Vagina (tissue), 2 donors: ENCODE results near the gene RNF224. TPM values are rescaled to one million over a fixed set of nuclear protein-coding genes. Genes with fewer than 3 reads are reported as not detected.

Experiments used
- DNase-seq, 2 donors: peaks; one replicate each; pipeline ENCODE4 v3.0.0-alpha.2; 2017; ENCODE audit errors: extremely low spot score in 2 of 2
- H3K27ac ChIP-seq: fragments of 200-600 bp; sonication (generic); one replicate; pipeline ENCODE4 v1.5.1; 2019
- H3K27me3 ChIP-seq: fragments of 200-600 bp; sonication (generic); one replicate; pipeline ENCODE4 v1.5.1; 2019
- H3K36me3 ChIP-seq, 2 donors: fragments of 200-600 bp; sonication (generic); one replicate each; pipeline ENCODE4 v1.5.1; 2017 to 2019
- H3K4me1 ChIP-seq: fragments of 200-600 bp; sonication (generic); one replicate; pipeline ENCODE4 v1.5.1; 2019
- H3K4me3 ChIP-seq, 2 donors: fragments of 200-600 bp; sonication (generic); 1 replicate in 1 of 2; 2 replicates in 1 of 2; pipeline ENCODE4 v1.5.1; 2016 to 2019
- H3K9me3 ChIP-seq: fragments of 200-600 bp; sonication (generic); one replicate; pipeline ENCODE4 v1.5.1; 2019
- CTCF ChIP-seq, 3 experiments: fragments of 450-650 bp in 2 of 3; fragments of 200-600 bp in 1 of 3; sonication (generic) in 1 of 3; IDR thresholded peaks; one replicate each; pipeline ENCODE4 v1.5.1; 2017 to 2019; ENCODE audit warnings: antibody characterized with exemption in 3 of 3, mild to moderate bottlenecking in 2 of 3, moderate library complexity in 2 of 3
- POLR2A ChIP-seq, 2 donors: fragments of 450-650 bp; IDR thresholded peaks; one replicate each; pipeline ENCODE4 v1.6.1; 2017; ENCODE audit warnings: antibody characterized with exemption in 2 of 2, mild to moderate bottlenecking in 2 of 2, moderate library complexity in 2 of 2
- POLR2AphosphoS5 ChIP-seq, 2 donors: sonication (generic); formaldehyde crosslinking; IDR thresholded peaks; one replicate each; pipeline ENCODE4 v1.9.0; 2017; ENCODE audit warnings: antibody characterized with exemption in 2 of 2, mild to moderate bottlenecking in 2 of 2, low read depth in 1 of 2; ENCODE audit not compliant: insufficient read depth in 1 of 2
- intact Hi-C: fragments of 100-400 bp; cut with DNase I; formaldehyde crosslinking; loops from one replicate; pipeline ENCODE4 v1.15.1; 2023
- total RNA-seq: library from RNA; depleted of rRNA; stranded (reverse); fragments of >200 nt; gene quantifications from one replicate; pipeline ENCODE4 v1.2.3, GENCODE V29; 2016

Gene RNF224
- total RNA-seq, 1 donor from 2014 or later = 0.74 TPM

GRCh38 chr9:137245450-137246421 lies 18.4 kb downstream of the RNF224 start:
- DNase-seq = no peak
- intact Hi-C loops = no loop called here
- peaks cover 0 to 14% of the 10 kb centered on the region in 2 donors for H3K36me3 ChIP-seq
- TF ChIP-seq POLR2A (IDR thresholded peaks at IDR 0.05) = no peak
- no peak for TF ChIP-seq CTCF (IDR thresholded peaks at IDR 0.05)
- TF ChIP-seq POLR2AphosphoS5 (IDR thresholded peaks at IDR 0.05; ENCODE audit: insufficient read depth in 1 of 2, low read depth in 1 of 2) = no peak
- H3K27ac ChIP-seq = no peak overlapping the region
- H3K4me1 ChIP-seq = peaks cover 35% of the 10 kb centered on the region
- H3K4me3 ChIP-seq = no peak overlapping the region
- no peaks in the 10 kb centered on the region for H3K9me3 ChIP-seq
- H3K27me3 ChIP-seq = no peaks in the 10 kb centered on the region

- DNase-seq = no peak
Observed at GRCh38 chr9:137247135-137247915, 20.0 kb downstream of the RNF224 start.

GRCh38 chr9:137247916-137248175 lies 20.5 kb downstream of the RNF224 start:
- Histone ChIP-seq H3K27me3 (no peaks in the 10 kb centered on the region), H3K27ac (no peak overlapping the region), H3K36me3 (peaks cover 0 to 11% of the 10 kb centered on the region in 2 donors), H3K4me1 (peaks cover 22% of the 10 kb centered on the region), H3K9me3 (no peaks in the 10 kb centered on the region), H3K4me3 (no peak overlapping the region)
- TF ChIP-seq CTCF (IDR thresholded peaks at IDR 0.05) = no peak
- no peak for TF ChIP-seq POLR2AphosphoS5 (IDR thresholded peaks at IDR 0.05; ENCODE audit: insufficient read depth in 1 of 2, low read depth in 1 of 2)
- TF ChIP-seq POLR2A (IDR thresholded peaks at IDR 0.05) = no peak
- intact Hi-C loops = no loop called here
- DNase-seq = no peak

More at GRCh38 chr9:137247135-137247915, 20.0 kb downstream of the RNF224 start:
- Histone ChIP-seq H3K27ac (no peak overlapping the region), H3K9me3 (no peaks in the 10 kb centered on the region), H3K27me3 (no peaks in the 10 kb centered on the region), H3K4me3 (no peak overlapping the region), H3K4me1 (peaks cover 27% of the 10 kb centered on the region), H3K36me3 (peaks cover 0 to 14% of the 10 kb centered on the region in 2 donors)
- TF ChIP-seq POLR2AphosphoS5 (IDR thresholded peaks at IDR 0.05; ENCODE audit: insufficient read depth in 1 of 2, low read depth in 1 of 2) (no peak), POLR2A (IDR thresholded peaks at IDR 0.05) (no peak), CTCF (IDR thresholded peaks at IDR 0.05) (no peak)
- intact Hi-C loops = no loop called here

- Histone ChIP-seq H3K4me1 (peaks cover 10% of the 10 kb centered on the region), H3K27ac (no peak overlapping the region), H3K4me3 (no peak overlapping the region), H3K9me3 (no peaks in the 10 kb centered on the region), H3K27me3 (no peaks in the 10 kb centered on the region), H3K36me3 (no peaks in the 10 kb centered on the region)
- DNase-seq = no peak
- intact Hi-C loops = no loop called here
- TF ChIP-seq POLR2AphosphoS5 (IDR thresholded peaks at IDR 0.05; ENCODE audit: insufficient read depth in 1 of 2, low read depth in 1 of 2) (no peak), POLR2A (IDR thresholded peaks at IDR 0.05) (no peak), CTCF (IDR thresholded peaks at IDR 0.05) (no peak)
Observed at GRCh38 chr9:137250329-137251193, 23.3 kb downstream of the RNF224 start.
